HL-60/S4 (cell line): ENCODE data around the gene BRSK2.

ENCODE experiments used
- in situ Hi-C: fragments of 300-500 bp; cut with MboI; formaldehyde crosslinking; loops from 2 replicates; pipeline ENCODE4 v1.14.3; 2022; ENCODE audit warnings: low sequenced_read_pairs

Gene BRSK2

GRCh38 chr11:1394936-1395772, 5.4 kb downstream of the BRSK2 start:
- in situ Hi-C loops, result no loop called here

GRCh38 chr11:1395773-1396374, 6.1 kb downstream of the BRSK2 start:
- in situ Hi-C loops, result no loop called here

GRCh38 chr11:1396375-1396841, 6.7 kb downstream of the BRSK2 start:
- in situ Hi-C loops, result no loop called here

GRCh38 chr11:1397146-1397861, 7.6 kb downstream of the BRSK2 start:
- in situ Hi-C loops, result no loop called here

- in situ Hi-C loops, result no loop called here
Observed at GRCh38 chr11:1397862-1398527, 8.3 kb downstream of the BRSK2 start.

GRCh38 chr11:1398528-1399235, 8.9 kb downstream of the BRSK2 start:
- in situ Hi-C loops, result no loop called here

GRCh38 chr11:1399386-1400316, 9.9 kb downstream of the BRSK2 start:
- in situ Hi-C loops, result no loop called here

GRCh38 chr11:1400317-1401170, 10.8 kb downstream of the BRSK2 start:
- in situ Hi-C loops, result no loop called here

GRCh38 chr11:1401171-1401445, 11.4 kb downstream of the BRSK2 start:
- in situ Hi-C loops, result no loop called here

GRCh38 chr11:1401656-1402221, 12.0 kb downstream of the BRSK2 start:
- in situ Hi-C loops, result no loop called here

- in situ Hi-C loops, result no loop called here
Observed at GRCh38 chr11:1402355-1403077, 12.8 kb downstream of the BRSK2 start.

GRCh38 chr11:1403078-1403620, 13.4 kb downstream of the BRSK2 start:
- in situ Hi-C loops, result no loop called here

- in situ Hi-C loops, result no loop called here
Observed at GRCh38 chr11:1403721-1404460, 14.2 kb downstream of the BRSK2 start.

- in situ Hi-C loops, result no loop called here
Observed at GRCh38 chr11:1404461-1405185, 14.9 kb downstream of the BRSK2 start.

GRCh38 chr11:1405186-1406020, 15.7 kb downstream of the BRSK2 start:
- in situ Hi-C loops, result no loop called here
